DMS153 treated with DMSO at 0.1 percent for 48 hours (cell line): ENCODE data around the gene MUC3A.
A peak's percentile ranks its signal among the peaks of the same experiment; 100 is the strongest.

Experiments used
- DNase-seq: peaks from one replicate; lab custom pipeline; 2025; ENCODE audit not compliant: unreplicated experiment; lab: John Stamatoyannopoulos, UW

Gene MUC3A

DNA sequence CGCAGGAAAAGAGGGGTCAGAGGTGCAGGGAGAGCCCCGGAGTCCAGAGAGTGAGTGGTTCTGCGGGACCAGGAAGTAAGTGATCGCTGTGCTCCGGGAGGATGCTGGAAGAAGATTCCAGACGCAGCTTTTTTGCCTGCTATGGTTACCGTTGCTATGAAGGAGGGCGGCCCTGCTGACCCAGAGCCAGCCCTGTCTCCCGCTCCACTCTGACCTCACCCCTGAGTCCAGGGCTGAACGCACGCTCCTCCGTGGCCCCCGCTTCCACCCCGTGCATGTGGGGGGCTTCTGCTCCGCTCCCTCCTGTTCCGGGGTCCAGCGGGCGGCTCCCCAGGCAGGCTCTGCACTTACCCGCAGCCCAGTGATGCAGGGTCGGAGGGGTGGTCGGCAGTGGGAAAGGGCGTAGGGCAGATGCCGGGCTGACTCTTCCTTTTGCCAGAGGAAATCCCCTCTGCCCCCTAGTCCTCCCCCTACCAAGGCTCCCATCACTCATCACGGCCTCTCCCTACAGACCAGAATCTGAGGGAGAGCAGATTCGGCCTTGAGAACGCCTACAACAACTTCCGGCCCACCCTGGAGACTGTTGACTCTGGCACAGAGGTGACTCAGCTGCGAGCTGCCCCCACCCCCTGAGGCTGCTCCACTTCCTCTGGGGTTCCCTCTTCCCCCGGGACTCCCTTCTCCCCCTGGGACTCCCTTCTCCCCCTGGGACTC is 67.9 kb downstream of the MUC3A start:
- peak; percentile 71 for DNase-seq
